ENCODE results near the gene NPEPPS.
"Not testable (repeated sequence)": the region's sequence is repeated elsewhere in the genome, so short reads cannot be mapped to it uniquely, and the experiment has no call there.

Gene NPEPPS

DNA sequence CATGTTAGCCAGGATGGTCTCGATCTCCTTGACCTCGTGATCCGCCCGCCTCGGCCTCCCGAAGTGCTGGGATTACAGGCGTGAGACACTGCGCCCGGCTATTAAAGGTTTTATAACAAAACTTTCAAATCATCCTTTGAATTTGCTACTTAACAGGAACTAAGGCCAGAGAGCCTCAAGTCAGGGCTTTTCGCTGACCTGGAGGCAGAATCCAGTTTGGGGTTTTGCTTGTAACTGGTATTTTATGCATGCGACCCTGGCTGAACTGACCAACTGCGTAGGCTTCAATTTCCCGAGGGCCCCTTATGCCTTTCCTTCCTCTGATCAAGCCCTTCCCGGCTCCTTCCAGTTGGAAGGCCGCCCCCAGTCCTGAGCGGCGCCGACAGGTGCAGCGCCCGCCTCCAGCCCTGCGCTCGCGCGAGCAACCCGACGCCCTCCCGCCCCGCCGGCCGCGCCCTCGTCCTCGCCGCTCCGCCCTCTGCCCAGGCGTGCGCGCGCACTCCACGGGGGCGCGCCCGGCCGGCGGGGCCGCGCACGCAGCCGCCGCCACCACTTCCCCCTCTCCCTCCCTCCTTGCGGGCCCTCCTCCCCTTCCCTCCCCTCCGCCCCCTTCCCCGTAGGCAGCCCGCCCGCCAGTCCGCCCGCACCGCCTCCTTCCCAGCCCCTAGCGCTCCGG lies at the start of gene NPEPPS:
TSS of gene NPEPPS (plus strand) at position 552 of the 676 bp plus-strand sequence. CDS start 193 bp downstream, outside the sequence.
- FAIRE-seq = not testable (repeated sequence)

- not testable (repeated sequence) for FAIRE-seq
Measured at GRCh38 chr17:47491841-47492212, 39.1 kb upstream of the NPEPPS start.

- not testable (repeated sequence) for FAIRE-seq
Measured at GRCh38 chr17:47499074-47499473, 31.8 kb upstream of the NPEPPS start.

GRCh38 chr17:47499494-47499893 lies 31.4 kb upstream of the NPEPPS start:
- FAIRE-seq = not testable (repeated sequence)

- not testable (repeated sequence) for FAIRE-seq
Measured at GRCh38 chr17:47500620-47501019, 30.3 kb upstream of the NPEPPS start.

DNA sequence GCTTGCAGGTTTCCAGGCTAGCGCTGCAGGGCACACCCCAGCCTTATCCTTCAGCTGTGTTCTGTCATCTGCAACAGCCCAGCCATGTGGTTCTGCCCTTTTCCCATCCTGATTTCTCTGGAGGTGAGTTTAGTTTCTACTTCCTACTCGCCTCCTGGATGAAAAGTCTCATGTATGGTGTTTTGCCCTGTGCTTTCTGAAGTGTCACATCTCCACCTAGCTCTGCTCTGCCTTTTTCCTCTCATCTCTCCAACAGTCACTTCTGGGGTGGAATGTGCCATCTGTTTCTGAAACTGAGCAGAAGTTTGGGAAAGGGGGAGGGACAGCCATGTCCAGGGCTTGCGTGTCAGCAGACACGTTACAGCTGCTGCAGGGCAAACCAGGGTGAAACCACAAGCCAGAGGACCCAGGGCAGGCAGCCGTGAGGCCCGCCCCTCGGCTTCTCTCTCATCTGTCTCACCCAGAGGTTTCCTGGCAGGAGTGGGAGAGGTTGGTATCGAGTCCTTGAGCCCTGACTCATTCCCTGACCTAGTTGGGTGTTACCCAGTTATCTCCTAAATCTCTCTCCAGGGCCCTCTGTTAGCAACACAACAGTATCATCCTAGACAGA lies 28.7 kb upstream of the NPEPPS start:
- FAIRE-seq = not testable (repeated sequence)

GRCh38 chr17:47502776-47503455 lies 28.0 kb upstream of the NPEPPS start:
- not testable (repeated sequence) for FAIRE-seq

DNA sequence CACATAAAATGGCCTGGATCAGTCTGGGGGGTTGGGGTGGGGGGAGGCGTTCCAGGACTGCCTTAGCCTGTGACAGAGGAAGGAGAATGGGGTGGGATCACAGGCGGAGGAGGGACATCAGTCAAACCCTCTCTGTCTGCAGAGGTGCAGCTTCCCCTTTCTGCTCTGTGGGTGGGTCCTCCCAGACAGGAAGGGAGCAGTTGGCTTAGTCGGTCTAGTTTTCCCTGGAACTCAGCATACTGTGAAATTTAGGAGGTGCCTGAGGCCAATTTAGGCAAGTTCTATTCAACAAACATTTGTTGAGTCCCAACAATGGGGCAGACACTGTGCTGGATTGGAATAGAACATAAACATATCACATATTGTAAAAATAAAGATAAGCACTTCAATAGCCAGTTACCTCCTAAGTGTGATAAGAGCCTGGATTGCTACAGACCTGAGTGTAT lies 19.2 kb upstream of the NPEPPS start:
- FAIRE-seq = not testable (repeated sequence)

GRCh38 chr17:47513301-47513700 lies 17.6 kb upstream of the NPEPPS start:
- FAIRE-seq = not testable (repeated sequence)

- not testable (repeated sequence) for FAIRE-seq
Measured at GRCh38 chr17:47518880-47519279, 12.0 kb upstream of the NPEPPS start.

GRCh38 chr17:47519365-47519764 lies 11.5 kb upstream of the NPEPPS start:
- FAIRE-seq = not testable (repeated sequence)

DNA sequence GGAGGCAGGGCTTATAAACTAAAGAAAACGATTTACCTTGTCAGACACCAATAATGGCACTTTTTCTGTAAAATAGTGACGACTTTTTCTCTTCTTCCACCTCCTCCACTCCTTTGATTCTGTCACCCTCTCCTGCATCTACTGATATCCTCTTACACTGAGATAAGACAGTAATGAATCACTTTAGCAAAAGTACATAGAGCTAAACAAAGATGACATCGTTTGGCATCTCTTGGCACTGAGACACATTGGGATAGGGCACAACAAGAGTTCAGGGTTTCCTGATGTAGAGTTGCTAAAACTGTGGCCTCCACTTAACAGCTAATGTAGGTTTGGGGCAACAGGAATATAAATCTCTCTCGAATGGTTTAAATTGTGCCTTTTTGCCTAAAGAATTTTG lies 10.6 kb upstream of the NPEPPS start:
- not testable (repeated sequence) for FAIRE-seq

GRCh38 chr17:47521434-47521833 lies 9.5 kb upstream of the NPEPPS start:
- FAIRE-seq = not testable (repeated sequence)

- FAIRE-seq = not testable (repeated sequence)
Measured at GRCh38 chr17:47522341-47522740, 8.6 kb upstream of the NPEPPS start.

DNA sequence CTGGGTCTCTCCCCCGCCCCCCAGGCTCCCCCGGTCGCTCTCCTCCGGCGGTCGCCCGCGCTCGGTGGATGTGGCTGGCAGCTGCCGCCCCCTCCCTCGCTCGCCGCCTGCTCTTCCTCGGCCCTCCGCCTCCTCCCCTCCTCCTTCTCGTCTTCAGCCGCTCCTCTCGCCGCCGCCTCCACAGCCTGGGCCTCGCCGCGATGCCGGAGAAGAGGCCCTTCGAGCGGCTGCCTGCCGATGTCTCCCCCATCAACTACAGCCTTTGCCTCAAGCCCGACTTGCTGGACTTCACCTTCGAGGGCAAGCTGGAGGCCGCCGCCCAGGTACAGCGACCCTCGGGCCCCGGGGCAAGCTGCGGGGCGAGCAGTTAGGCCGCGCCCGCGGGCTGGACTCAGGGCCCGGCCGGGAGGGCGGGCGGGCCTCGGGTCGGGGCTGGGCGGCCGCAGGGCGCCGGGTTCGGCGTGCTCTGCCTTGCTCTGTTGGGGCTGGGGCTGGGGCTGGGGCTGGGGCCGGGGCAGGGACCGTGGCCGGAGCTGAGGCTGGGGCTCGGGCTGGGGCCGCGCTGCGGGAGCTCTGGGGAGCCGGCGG lies 419 bp downstream of the NPEPPS start:
- FAIRE-seq = not testable (repeated sequence)

DNA sequence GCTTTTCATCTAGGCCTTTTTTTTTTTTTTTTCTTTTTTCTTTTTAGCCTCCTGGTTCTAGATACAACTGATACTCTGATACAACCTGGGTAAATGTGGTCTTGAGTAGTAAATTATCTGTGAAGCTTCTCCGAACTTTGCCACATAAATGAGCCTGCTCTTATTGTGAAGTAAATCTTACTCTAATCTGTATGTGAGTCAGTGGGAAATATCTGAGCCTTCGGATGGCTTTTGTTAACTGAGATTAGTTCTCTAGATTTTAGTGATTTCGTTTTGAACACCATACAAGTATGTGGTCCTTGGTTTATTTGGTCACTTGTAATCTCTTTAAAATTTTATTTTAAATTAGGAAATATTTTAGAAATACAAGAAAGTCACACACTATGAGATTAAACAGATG lies 8.2 kb downstream of the NPEPPS start:
- FAIRE-seq = not testable (repeated sequence)

- FAIRE-seq = peak; percentile 71
Measured at GRCh38 chr17:47541676-47542075, 10.8 kb downstream of the NPEPPS start.

- FAIRE-seq = not testable (repeated sequence)
Measured at GRCh38 chr17:47544327-47544726, 13.4 kb downstream of the NPEPPS start.

- not testable (repeated sequence) for FAIRE-seq
Measured at GRCh38 chr17:47554733-47555132, 23.8 kb downstream of the NPEPPS start.

DNA sequence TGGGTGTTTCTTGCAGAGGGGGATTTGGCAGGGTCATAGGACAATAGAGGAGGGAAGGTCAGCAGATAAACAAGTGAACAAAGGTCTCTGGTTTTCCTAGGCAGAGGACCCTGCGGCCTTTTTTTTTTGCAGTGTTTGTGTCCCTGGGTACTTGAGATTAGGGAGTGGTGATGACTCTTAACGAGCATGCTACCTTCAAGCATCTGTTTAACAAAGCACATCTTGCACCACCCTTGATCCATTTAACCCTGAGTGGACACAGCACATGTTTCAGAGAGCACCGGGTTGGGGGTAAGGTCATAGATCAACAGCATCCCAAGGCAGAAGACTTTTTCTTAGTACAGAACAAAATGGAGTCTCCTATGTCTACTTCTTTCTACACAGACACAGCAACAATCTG lies 25.2 kb downstream of the NPEPPS start:
- not testable (repeated sequence) for FAIRE-seq

DNA sequence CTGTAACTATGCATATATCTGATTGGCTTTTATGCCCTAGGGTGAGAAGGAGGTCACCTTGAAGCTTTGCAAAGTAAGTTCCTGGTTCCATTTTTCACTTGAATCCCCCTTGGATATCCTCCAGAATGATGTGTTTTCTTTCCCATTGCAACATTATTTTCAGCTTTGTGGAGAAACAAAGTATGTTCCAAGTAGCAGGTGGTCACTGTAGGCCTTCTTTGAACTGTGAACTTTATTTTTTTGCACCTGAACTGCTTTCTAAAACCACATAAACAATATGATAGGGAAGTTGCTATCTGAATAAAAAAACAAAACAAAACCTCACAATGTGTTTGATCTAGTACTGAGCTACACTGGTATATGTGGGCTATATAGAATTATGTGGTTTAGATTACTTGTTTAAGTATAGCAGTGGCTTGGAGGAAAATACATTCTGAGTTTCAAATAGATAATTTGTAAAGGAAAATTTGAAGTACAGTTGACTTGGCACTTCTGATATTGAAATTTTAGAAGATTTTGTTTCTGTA lies 29.7 kb downstream of the NPEPPS start:
- FAIRE-seq = peak; percentile 19

- not testable (repeated sequence) for FAIRE-seq
Measured at GRCh38 chr17:47561698-47562405, 30.9 kb downstream of the NPEPPS start.

- FAIRE-seq = peak; percentile 51
Measured at GRCh38 chr17:47562406-47562705, 31.4 kb downstream of the NPEPPS start.
